Measurements from ENCODE around the gene ADAMTS17. TPM values are rescaled to one million over a fixed set of nuclear protein-coding genes. Genes with fewer than 3 reads are reported as not detected.

ADAMTS17 gene
- total RNA-seq, 8 experiments from 2014 or later, result 0.33 to 2.1 (median 1.1) TPM

DNA sequence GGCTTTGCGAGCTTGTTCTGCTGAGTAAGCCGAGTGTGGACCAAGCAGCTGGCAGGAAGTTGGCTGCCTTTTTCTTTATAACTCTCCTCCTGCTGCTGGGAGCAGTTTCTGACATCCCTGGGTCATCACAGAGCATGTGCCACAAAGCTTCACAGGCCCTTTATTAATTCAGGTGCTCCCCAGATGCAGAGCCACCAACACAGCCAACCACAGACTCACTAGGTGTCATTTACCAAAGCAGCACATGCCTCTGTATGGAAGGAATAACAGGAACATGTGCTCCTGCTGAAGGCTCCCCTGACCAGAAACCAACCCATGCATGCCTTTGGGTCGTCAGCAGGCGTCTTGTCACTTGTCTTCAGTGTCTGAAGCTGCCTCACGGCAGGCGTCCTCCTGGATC, 152.5 kb downstream of the ADAMTS17 start:
- no peak overlapping the region for H3K4me3 ChIP-seq
- no peaks in the 10 kb centered on the region for H3K4me1 ChIP-seq (replicated peaks in 1 of 2)
- H3K27ac ChIP-seq, result no peak overlapping the region
- in situ Hi-C loops (cut with MboI; ENCODE audit: low pct_unique_long_range_greater_than_20kb in 2 of 9, low sequenced_read_pairs in 9 of 9, unreplicated experiment in 9 of 9), result no loop called here
- ATAC-seq (replicated peaks in 6 of 8), result no peak
- 60 to 100% (median 73%) methylated on average over 1 to 4 of the region's 6 CpGs; no CpG with 5 or more reads in 4 of the 10 experiments for WGBS, 10 experiments

DNA sequence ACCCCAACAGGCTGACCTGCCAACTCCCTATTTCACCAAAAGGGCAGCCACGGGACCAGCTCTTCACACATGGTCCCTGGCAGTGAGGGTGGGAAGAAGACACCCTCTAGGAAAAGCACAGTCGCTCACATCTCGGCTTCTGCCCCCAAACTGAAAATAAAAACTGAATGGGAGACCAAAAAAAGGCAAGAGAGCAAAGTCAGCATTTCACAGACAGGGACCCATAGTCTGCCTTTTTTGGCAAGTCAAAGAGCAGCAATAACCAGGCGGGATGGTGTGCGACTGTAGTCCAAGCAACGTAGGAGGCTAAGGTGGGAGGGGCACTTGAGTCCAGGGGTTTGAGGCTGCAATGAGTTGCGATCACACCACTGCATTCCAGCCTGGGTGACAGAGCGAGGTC, 154.1 kb downstream of the ADAMTS17 start:
- ATAC-seq (replicated peaks in 6 of 8), result no peak
- in situ Hi-C loops (cut with MboI; ENCODE audit: low pct_unique_long_range_greater_than_20kb in 2 of 9, low sequenced_read_pairs in 9 of 9, unreplicated experiment in 9 of 9), result no loop called here
- Histone ChIP-seq H3K4me1 (replicated peaks in 1 of 2) (no peaks in the 10 kb centered on the region), H3K4me3 (no peak overlapping the region), H3K27ac (no peak overlapping the region)
- WGBS, 10 experiments, result 54 to 100% (median 92%) methylated on average over 1 to 7 of the region's 8 CpGs; no CpG with 5 or more reads in 2 of the 10 experiments

DNA sequence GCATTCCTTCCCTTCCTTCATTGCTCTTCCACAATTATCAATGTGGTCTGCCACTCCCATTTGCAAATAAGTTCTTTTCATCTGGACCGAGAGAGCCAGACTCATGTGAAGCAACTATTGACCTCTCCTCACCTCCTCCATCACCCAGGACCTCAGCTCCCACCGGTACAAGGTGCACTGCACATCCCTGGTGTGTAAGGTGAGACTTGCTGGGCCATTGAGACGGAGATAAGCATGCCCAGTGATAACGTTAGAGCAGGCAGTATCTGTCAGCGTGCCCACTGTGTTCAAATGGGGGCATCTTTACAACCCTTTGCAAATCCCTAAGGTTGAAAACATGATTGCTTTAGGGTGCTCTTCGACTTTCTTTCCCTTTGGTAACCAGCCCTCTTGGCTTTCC, 154.8 kb downstream of the ADAMTS17 start:
- in situ Hi-C loops (cut with MboI; ENCODE audit: low pct_unique_long_range_greater_than_20kb in 2 of 9, low sequenced_read_pairs in 9 of 9, unreplicated experiment in 9 of 9), result no loop called here
- WGBS, 10 experiments, result 0 to 100% (median 40%) methylated on average over 1 to 5 of the region's 6 CpGs; no CpG with 5 or more reads in 3 of the 10 experiments
- no peak overlapping the region for H3K27ac ChIP-seq
- ATAC-seq (replicated peaks in 6 of 8), result no peak
- no peaks in the 10 kb centered on the region for H3K4me1 ChIP-seq (replicated peaks in 1 of 2)
- H3K4me3 ChIP-seq, result no peak overlapping the region

DNA sequence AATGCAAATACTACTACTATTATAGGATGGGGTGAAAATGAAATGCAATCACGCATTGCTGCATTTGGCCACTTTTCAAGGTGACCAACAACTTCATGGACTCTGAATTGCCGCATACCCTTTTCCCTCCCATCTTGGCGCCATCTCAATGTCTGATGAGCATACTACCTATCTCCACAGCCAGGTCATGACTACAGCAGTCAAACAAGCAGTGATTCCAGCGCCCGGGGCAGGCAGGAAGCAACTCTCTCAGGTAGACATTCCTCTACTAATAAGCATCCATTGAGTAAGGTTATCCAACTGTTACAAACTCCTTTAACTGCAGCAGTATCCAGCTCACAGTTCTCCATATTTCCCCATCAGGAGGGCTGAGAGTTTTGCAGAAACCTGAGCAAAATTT, 155.4 kb downstream of the ADAMTS17 start:
- Histone ChIP-seq H3K4me1 (replicated peaks in 1 of 2) (no peaks in the 10 kb centered on the region), H3K27ac (no peak overlapping the region), H3K4me3 (no peak overlapping the region)
- in situ Hi-C loops (cut with MboI; ENCODE audit: low pct_unique_long_range_greater_than_20kb in 2 of 9, low sequenced_read_pairs in 9 of 9, unreplicated experiment in 9 of 9), result no loop called here
- WGBS, 10 experiments, result 14 to 93% (median 33%) methylated on average over 1 to 5 of the region's 5 CpGs; no CpG with 5 or more reads in 5 of the 10 experiments
- no peak for ATAC-seq (replicated peaks in 6 of 8)

DNA sequence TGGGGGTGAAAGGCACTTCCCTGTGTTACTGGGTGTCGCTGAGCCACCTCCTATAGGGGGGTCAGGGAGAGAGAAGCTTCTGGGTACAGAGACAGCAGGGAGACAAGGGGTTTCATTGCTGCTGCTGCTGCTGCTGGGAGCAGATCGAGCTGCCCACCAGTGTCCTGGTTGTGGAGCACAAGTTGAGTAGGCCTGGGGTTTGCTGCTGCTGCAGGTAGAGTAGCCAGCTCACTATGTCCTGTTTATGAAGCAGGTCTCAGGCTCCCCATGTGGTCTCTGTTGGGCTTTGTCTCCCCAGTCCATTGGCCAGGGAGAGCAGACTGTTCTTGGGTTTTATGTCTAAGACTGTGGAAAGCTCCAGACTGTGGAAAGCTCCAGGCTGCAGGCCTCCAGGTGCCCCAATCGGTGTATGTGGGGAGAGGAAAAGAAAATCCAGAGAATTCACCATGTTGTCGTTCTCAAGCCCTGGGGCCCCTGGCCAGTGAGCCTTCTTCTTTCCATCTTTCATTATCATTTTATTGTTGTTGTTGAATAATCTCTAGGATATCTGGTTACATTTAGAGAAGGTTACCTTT, 157.8 kb downstream of the ADAMTS17 start:
- Histone ChIP-seq H3K4me1 (replicated peaks in 1 of 2) (no peaks in the 10 kb centered on the region), H3K4me3 (no peak overlapping the region), H3K27ac (no peak overlapping the region)
- in situ Hi-C loops (cut with MboI; ENCODE audit: low pct_unique_long_range_greater_than_20kb in 2 of 9, low sequenced_read_pairs in 9 of 9, unreplicated experiment in 9 of 9), result no loop called here
- WGBS, 10 experiments, result 0 to 80% (median 60%) methylated on average over 1 to 4 of the region's 4 CpGs; no CpG with 5 or more reads in 3 of the 10 experiments
- ATAC-seq (replicated peaks in 6 of 8), result no peak

DNA sequence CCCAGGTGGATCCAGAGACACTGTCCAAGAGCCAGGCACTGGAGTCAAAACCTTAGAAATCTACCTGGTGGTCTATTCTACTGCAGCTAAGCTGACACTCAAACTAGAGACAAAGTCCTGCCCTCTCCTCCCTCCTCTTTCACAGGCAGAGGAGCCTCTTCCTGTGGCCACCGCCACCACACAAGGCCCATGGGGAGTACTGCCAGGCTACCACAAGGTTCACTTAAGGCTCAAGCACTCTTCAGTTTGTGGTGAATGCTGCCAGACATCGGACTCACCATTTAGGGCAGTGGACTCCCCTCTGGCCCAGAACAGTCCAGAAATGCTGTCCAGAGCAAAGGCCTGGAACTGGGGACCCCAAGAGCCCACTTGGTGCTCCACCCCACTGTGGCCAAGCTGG, 160.9 kb downstream of the ADAMTS17 start:
- Histone ChIP-seq H3K4me1 (replicated peaks in 1 of 2) (no peaks in the 10 kb centered on the region), H3K27ac (no peak overlapping the region), H3K4me3 (no peak overlapping the region)
- ATAC-seq (replicated peaks in 6 of 8), result no peak
- in situ Hi-C loops (cut with MboI; ENCODE audit: low pct_unique_long_range_greater_than_20kb in 2 of 9, low sequenced_read_pairs in 9 of 9, unreplicated experiment in 9 of 9), result no loop called here
- 17 to 100% (median 83%) methylated on average over 1 of the region's 2 CpGs; no CpG with 5 or more reads in 6 of the 10 experiments for WGBS, 10 experiments

DNA sequence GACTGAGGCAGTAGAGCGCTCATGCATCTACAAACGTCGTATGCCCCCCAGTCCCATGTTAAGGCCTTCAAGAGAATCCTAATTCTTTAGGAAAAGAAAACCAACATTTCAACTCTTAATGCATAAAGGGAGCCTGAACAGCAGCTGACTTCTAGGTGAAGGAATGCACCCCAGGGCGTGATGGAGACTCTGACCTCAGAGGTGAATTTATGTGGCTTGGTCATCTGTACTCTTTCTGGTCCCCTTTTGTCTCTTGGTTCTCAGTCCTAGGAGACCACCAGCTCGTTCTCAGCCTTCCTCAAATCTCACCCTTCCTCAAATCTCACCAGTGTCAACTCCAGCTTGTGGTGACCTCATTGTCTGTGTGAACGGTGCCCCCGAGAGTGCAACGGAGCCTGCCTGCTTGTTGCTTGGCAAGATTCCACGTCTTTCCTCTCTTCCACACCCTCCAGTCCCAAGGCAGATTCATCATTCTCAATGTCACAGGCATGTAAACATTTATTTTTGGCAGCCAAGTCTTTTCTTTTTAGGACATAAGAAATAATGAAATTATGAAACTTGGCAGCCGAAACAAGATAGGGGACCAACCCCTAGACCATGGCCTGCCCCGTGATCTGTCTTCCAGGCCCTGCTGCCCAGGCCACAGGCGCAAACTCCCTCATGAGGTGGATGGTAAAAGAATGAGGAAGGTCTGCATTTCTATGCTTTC, 166.2 kb downstream of the ADAMTS17 start:
- in situ Hi-C loops (cut with MboI; ENCODE audit: low pct_unique_long_range_greater_than_20kb in 2 of 9, low sequenced_read_pairs in 9 of 9, unreplicated experiment in 9 of 9), result no loop called here

DNA sequence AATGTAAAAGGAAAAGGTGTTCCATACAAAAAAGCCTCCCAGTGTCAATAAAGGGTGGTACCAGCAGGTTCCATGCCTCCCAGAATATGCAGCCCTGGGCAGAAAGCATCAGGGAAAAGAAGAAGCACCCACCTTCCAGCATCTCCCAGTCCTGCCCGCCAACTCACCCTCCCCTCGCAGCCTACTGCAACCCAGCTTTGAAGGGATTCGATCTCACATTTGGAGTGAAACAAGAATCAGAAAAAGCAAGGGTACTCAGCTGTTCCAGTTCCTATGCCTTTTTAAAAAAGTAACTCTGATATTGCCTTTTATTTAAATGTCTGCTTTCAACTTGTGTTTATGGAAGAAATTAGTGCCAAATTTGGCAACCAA, 166.9 kb downstream of the ADAMTS17 start:
- H3K4me1 ChIP-seq (replicated peaks in 1 of 2), result no peaks in the 10 kb centered on the region
- in situ Hi-C loops (cut with MboI; ENCODE audit: low pct_unique_long_range_greater_than_20kb in 2 of 9, low sequenced_read_pairs in 9 of 9, unreplicated experiment in 9 of 9), result no loop called here
- WGBS, 10 experiments, result 0 to 90% (median 79%) methylated on average over 1 to 3 of the region's 3 CpGs; no CpG with 5 or more reads in 4 of the 10 experiments
- ATAC-seq (replicated peaks in 6 of 8), result no peak
- no peak overlapping the region for H3K27ac ChIP-seq
- H3K4me3 ChIP-seq, result no peak overlapping the region

More for the DNA sequence above, 166.2 kb downstream of the ADAMTS17 start:
- no peak for ATAC-seq (replicated peaks in 6 of 8)
- Histone ChIP-seq H3K4me3 (no peak overlapping the region), H3K27ac (no peak overlapping the region), H3K4me1 (replicated peaks in 1 of 2) (no peaks in the 10 kb centered on the region)
- 0 to 87% (median 71%) methylated on average over 1 to 12 of the region's 12 CpGs; no CpG with 5 or more reads in 1 of the 10 experiments for WGBS, 10 experiments

DNA sequence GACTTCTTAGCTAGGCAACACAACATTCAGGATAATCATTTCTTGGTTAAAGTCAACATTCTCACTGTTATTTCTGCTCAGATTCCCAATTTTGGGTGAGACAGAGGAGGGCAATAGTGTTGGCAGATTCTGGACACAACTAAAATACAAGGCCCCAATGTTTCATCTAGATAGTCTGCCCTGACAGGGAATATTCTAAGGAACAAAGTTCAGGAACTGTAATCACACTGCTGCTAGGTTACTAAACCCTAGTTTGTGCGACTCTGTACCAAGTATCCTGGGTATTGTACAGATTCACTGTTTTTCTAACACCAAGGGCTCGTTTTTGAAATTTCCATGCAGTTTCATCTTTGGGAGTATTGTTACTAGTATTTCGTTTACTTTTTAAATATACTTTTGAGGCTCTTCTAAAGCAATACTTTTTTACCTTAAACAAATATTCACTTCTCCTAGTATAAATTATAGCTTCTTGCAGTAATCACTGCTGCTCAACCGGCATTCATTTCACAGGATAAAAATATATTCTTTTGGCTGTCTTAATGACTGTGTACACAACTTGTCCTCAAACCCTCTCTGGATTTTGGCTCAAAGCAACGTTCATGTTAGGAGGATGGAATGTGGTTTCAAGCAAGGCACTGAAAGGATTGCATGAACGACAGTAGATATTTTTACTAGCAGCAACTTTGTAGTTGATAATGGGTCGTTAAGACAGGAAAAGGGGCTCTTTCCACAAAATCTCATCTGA, 167.4 kb downstream of the ADAMTS17 start:
- 4 to 83% (median 58%) methylated on average over 1 to 7 of the region's 7 CpGs for WGBS, 10 experiments
- in situ Hi-C loops (cut with MboI; ENCODE audit: low pct_unique_long_range_greater_than_20kb in 2 of 9, low sequenced_read_pairs in 9 of 9, unreplicated experiment in 9 of 9), result no loop called here

DNA sequence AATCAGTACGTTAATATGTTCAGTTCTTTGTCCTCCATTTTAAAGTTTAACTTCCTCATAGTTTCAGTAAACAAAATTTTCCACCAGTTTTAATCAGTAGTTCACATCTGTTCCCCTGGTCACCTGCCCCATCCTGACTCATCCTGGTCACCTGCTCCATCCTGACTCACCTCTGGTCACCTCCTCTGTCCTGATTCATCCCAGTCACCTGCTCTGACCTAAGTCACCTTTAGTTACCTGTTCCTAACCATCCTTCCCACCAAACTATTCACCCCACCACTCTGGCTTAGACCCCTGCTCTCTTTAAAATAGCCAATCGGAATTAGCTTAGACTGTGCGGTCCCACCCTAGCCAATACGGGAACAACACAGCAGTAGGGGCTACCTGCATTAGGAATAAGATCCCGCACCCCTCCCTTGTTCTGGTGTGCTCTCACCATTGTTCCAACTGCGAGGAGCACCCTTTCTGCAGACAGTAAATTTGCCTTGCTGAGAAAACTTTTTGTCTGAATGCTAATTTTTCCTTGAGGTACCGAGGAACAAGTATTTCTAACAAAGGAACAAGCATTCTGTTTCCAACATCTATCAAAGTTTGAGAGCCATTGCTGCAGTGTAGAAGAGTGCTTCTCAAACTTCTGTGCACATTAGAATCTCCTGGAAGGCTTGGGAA, 169.3 kb downstream of the ADAMTS17 start:
- in situ Hi-C loops (cut with MboI; ENCODE audit: low pct_unique_long_range_greater_than_20kb in 2 of 9, low sequenced_read_pairs in 9 of 9, unreplicated experiment in 9 of 9), result no loop called here
- ATAC-seq (replicated peaks in 6 of 8), result no peak
- H3K27ac ChIP-seq, result no peak overlapping the region
- H3K4me3 ChIP-seq, result no peak overlapping the region
- WGBS, 10 experiments, result 10 to 93% (median 76%) methylated on average over 2 to 7 of the region's 7 CpGs; no CpG with 5 or more reads in 2 of the 10 experiments
- H3K4me1 ChIP-seq (replicated peaks in 1 of 2), result no peaks in the 10 kb centered on the region

More for the DNA sequence above, 167.4 kb downstream of the ADAMTS17 start:
- no peak overlapping the region for H3K27ac ChIP-seq
- H3K4me3 ChIP-seq, result no peak overlapping the region
- no peak for ATAC-seq (replicated peaks in 6 of 8)
- H3K4me1 ChIP-seq (replicated peaks in 1 of 2), result no peaks in the 10 kb centered on the region

DNA sequence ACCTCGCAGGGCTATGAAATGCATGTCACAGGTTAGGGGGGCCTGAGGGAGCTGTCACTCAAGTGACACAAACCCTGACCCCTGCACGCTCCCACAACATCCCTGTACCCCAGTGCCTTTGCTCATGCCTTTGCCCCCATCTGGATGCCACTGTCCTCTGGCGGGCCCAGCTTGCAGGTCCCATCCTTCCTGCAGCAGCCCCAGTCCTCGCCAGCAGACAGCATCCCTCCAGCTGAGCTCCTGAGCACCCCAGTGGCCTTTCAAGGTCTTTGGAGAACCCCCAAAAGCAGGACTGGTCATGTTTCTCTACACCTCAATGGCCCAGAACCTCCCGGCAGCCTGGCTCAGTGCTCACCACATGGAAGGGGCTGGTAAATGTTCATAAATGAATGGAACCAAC, 170.4 kb downstream of the ADAMTS17 start:
- Histone ChIP-seq H3K4me1 (replicated peaks in 1 of 2) (no peaks in the 10 kb centered on the region), H3K27ac (no peak overlapping the region), H3K4me3 (no peak overlapping the region)
- ATAC-seq (replicated peaks in 6 of 8), result no peak
- WGBS, 10 experiments, result 0 to 100% (median 57%) methylated on average over 1 to 2 of the region's 5 CpGs; no CpG with 5 or more reads in 3 of the 10 experiments
- in situ Hi-C loops (cut with MboI; ENCODE audit: low pct_unique_long_range_greater_than_20kb in 2 of 9, low sequenced_read_pairs in 9 of 9, unreplicated experiment in 9 of 9), result no loop called here

DNA sequence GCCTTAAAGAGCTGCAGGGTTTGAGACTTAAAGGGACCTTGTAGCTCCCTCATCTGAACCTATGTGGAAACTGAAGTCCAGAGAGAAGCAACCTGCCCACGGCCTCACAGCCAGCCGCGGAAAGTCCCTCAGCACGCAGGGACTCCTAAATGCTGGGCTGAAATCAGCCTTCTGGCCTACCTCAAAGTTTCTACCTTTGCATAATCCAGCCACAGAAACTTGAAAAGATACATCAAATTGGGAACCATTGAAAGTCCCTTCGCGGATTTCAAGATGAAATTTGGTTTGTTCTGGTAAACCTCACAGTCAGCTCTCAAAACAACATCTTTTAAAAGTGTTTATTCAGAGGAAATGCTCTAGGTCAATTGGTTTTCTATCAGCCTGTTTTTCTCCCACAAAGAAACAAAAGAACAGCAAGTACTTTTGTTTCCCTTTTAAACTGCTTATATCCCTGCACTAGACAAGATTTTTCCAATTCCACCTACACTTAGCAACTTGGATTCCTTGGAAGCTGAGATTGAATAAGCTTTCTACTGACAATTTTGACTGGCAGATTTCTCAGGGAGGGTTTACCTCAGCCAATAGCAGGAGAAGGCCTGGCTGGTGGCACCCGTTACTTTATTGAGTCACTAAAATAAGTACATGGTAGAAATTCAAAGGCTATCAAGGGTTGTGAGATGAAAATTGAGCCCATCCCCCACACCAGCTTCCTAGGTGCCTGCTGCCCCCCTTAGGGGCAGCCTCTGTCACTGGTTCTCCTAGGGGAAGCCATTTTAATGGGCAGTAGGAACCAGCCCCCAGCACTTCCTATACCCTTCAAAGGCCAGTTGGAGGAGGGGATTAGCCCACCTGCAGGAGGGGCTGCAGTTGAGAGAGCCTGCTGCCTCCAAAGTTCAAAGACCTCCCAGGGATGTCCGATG, 171.2 kb downstream of the ADAMTS17 start:
- Histone ChIP-seq H3K4me1 (replicated peaks in 1 of 2) (no peaks in the 10 kb centered on the region), H3K4me3 (no peak overlapping the region), H3K27ac (no peak overlapping the region)
- no peak for ATAC-seq (replicated peaks in 6 of 8)
- WGBS, 10 experiments, result 0 to 87% (median 44%) methylated on average over 1 to 7 of the region's 8 CpGs; no CpG with 5 or more reads in 2 of the 10 experiments
- in situ Hi-C loops (cut with MboI; ENCODE audit: low pct_unique_long_range_greater_than_20kb in 2 of 9, low sequenced_read_pairs in 9 of 9, unreplicated experiment in 9 of 9), result no loop called here
